Gastroesophageal sphincter (tissue), 4 donors: Measurements from ENCODE around the gene ROBO1. TPM values are rescaled to one million over a fixed set of nuclear protein-coding genes. Genes with fewer than 3 reads are reported as not detected.

Source experiments
- ATAC-seq: fragments of 150-250 bp; one replicate; pipeline ENCODE4 v1.9.1; 2016; ENCODE audit warnings: mild to moderate bottlenecking, moderate library complexity
- H3K27ac ChIP-seq, 4 donors: fragments of 200-600 bp; sonication (generic) in 3 of 4; 1 replicate in 3 of 4; 2 replicates in 1 of 4; pipeline ENCODE4 v1.5.1; 2016 to 2019
- H3K27me3 ChIP-seq: fragments of 200-600 bp; sonication (generic); one replicate; pipeline ENCODE4 v1.5.1; 2019
- H3K36me3 ChIP-seq, 2 donors: fragments of 200-600 bp; sonication (generic); one replicate each; pipeline ENCODE4 v1.5.1; 2019; ENCODE audit warnings: control low read depth in 1 of 2
- H3K4me1 ChIP-seq, 3 donors: fragments of 200-600 bp; sonication (generic); 1 replicate in 2 of 3; 2 replicates in 1 of 3; pipeline ENCODE4 v1.5.1; 2016 to 2019; ENCODE audit warnings: control low read depth in 2 of 3
- H3K4me3 ChIP-seq, 2 donors: fragments of 200-600 bp; sonication (generic); one replicate each; pipeline ENCODE4 v1.5.1; 2019; ENCODE audit warnings: mild to moderate bottlenecking in 1 of 2, moderate library complexity in 1 of 2
- H3K9me3 ChIP-seq, 3 donors: fragments of 200-600 bp; sonication (generic); one replicate each; pipeline ENCODE4 v1.5.1; 2017 to 2019; ENCODE audit warnings: control low read depth in 2 of 3
- CTCF ChIP-seq, 4 experiments: fragments of 200-600 bp in 2 of 4; fragments of 450-650 bp in 2 of 4; sonication (generic) in 1 of 4; IDR thresholded peaks; one replicate each; pipeline ENCODE4 v1.5.1; 2017 to 2019; ENCODE audit warnings: antibody characterized with exemption in 4 of 4, mild to moderate bottlenecking in 2 of 4, moderate library complexity in 2 of 4
- EP300 ChIP-seq: sonication (generic); formaldehyde crosslinking; IDR thresholded peaks from one replicate; pipeline ENCODE4 v1.6.1; 2017; ENCODE audit warnings: antibody characterized with exemption, mild to moderate bottlenecking
- POLR2A ChIP-seq, 2 donors: fragments of 450-650 bp; IDR thresholded peaks; one replicate each; pipeline ENCODE4 v1.6.1; 2017; ENCODE audit warnings: antibody characterized with exemption in 2 of 2, mild to moderate bottlenecking in 2 of 2, moderate library complexity in 1 of 2
- POLR2AphosphoS5 ChIP-seq: sonication (generic); formaldehyde crosslinking; IDR thresholded peaks from one replicate; pipeline ENCODE4 v1.6.1; 2017; ENCODE audit warnings: antibody characterized with exemption
- WGBS, 2 donors: methylation state at CpG; one replicate each; pipeline ENCODE4 v1.1.5; 2018; ENCODE audit warnings: low coverage in 1 of 2; 5-methylcytosine and 5-hydroxymethylcytosine counted together
- total RNA-seq, 4 donors: library from RNA; depleted of rRNA; stranded (reverse); fragments of >200 nt; gene quantifications; one replicate each; pipeline ENCODE4 v1.1.0, GENCODE V29; 2016

ROBO1 gene
- total RNA-seq, 4 donors from 2014 or later: 9.7 to 15.3 (median 12.9) TPM

GRCh38 chr3:78589778-78590177 is 1178.0 kb downstream of the ROBO1 start:
- 18 to 20% methylated on average over 1 of the region's 1 CpG for WGBS, 2 donors

GRCh38 chr3:78588906-78589621 is 1178.7 kb downstream of the ROBO1 start:
- H3K27ac ChIP-seq: no peak overlapping the region
- no peaks in the 10 kb centered on the region for H3K36me3 ChIP-seq
- no peak overlapping the region for H3K4me3 ChIP-seq
- H3K4me1 ChIP-seq: no peaks in the 10 kb centered on the region
- ATAC-seq: no peak
- H3K9me3 ChIP-seq: no peaks in the 10 kb centered on the region
- TF ChIP-seq POLR2AphosphoS5: no peak
- TF ChIP-seq POLR2A (IDR thresholded peaks at IDR 0.05): no peak
- no peak for TF ChIP-seq CTCF (IDR thresholded peaks at IDR 0.05)
- no peak for TF ChIP-seq EP300
- no peaks in the 10 kb centered on the region for H3K27me3 ChIP-seq
- 84 to 87% methylated on average over 3 of the region's 3 CpGs for WGBS, 2 donors

More at GRCh38 chr3:78589778-78590177, 1178.0 kb downstream of the ROBO1 start:
- no peaks in the 10 kb centered on the region for H3K36me3 ChIP-seq
- H3K27me3 ChIP-seq: no peaks in the 10 kb centered on the region
- TF ChIP-seq CTCF (IDR thresholded peaks at IDR 0.05): no peak
- TF ChIP-seq POLR2A (IDR thresholded peaks at IDR 0.05): no peak
- ATAC-seq: no peak
- no peak overlapping the region for H3K4me3 ChIP-seq
- no peaks in the 10 kb centered on the region for H3K4me1 ChIP-seq
- no peak overlapping the region for H3K27ac ChIP-seq
- H3K9me3 ChIP-seq: no peaks in the 10 kb centered on the region

GRCh38 chr3:78580681-78581080 is 1187.1 kb downstream of the ROBO1 start:
- no peak for TF ChIP-seq CTCF (IDR thresholded peaks at IDR 0.05)
- TF ChIP-seq EP300: no peak
- TF ChIP-seq POLR2AphosphoS5: no peak
- no peak for TF ChIP-seq POLR2A (IDR thresholded peaks at IDR 0.05)
- Histone ChIP-seq H3K27ac (no peak overlapping the region), H3K4me3 (no peak overlapping the region), H3K4me1 (no peaks in the 10 kb centered on the region), H3K36me3 (no peaks in the 10 kb centered on the region), H3K9me3 (no peaks in the 10 kb centered on the region), H3K27me3 (no peaks in the 10 kb centered on the region)
- no peak for ATAC-seq
- 44 to 73% methylated on average over 2 of the region's 2 CpGs for WGBS, 2 donors

GRCh38 chr3:78571486-78571885 is 1196.3 kb downstream of the ROBO1 start:
- H3K27me3 ChIP-seq: no peaks in the 10 kb centered on the region
- no peaks in the 10 kb centered on the region for H3K9me3 ChIP-seq
- H3K4me3 ChIP-seq: no peak overlapping the region
- no peaks in the 10 kb centered on the region for H3K4me1 ChIP-seq
- WGBS, 2 donors: 70 to 78% methylated on average over 1 of the region's 1 CpG
- H3K27ac ChIP-seq: no peak overlapping the region
- no peaks in the 10 kb centered on the region for H3K36me3 ChIP-seq
- no peak for TF ChIP-seq EP300
- no peak for TF ChIP-seq POLR2A (IDR thresholded peaks at IDR 0.05)
- TF ChIP-seq POLR2AphosphoS5: no peak
- TF ChIP-seq CTCF (IDR thresholded peaks at IDR 0.05): no peak
- no peak for ATAC-seq

- H3K36me3 ChIP-seq: no peaks in the 10 kb centered on the region
- H3K27me3 ChIP-seq: no peaks in the 10 kb centered on the region
- 87 to 92% methylated on average over 4 to 6 of the region's 10 CpGs for WGBS, 2 donors
- no peaks in the 10 kb centered on the region for H3K4me1 ChIP-seq
- no peak for ATAC-seq
- H3K27ac ChIP-seq: no peak overlapping the region
- no peak for TF ChIP-seq EP300
- TF ChIP-seq CTCF (IDR thresholded peaks at IDR 0.05): no peak
- no peak for TF ChIP-seq POLR2A (IDR thresholded peaks at IDR 0.05)
- no peak for TF ChIP-seq POLR2AphosphoS5
- H3K9me3 ChIP-seq: no peaks in the 10 kb centered on the region
- no peak overlapping the region for H3K4me3 ChIP-seq
These were observed 1197.3 kb downstream of the ROBO1 start for GRCh38 chr3:78570496-78570895.
